Measurements from ENCODE around the gene TANC1. TPM values are rescaled to one million over a fixed set of nuclear protein-coding genes. Genes with fewer than 3 reads are reported as not detected.

The TANC1 gene
- total RNA-seq, 1 donor from 2014 or later, result 84.1 TPM

- Mint-ChIP-seq H3K27ac (ENCODE audit: unreplicated experiment) (no peak overlapping the region), H3K4me1 (ENCODE audit: unreplicated experiment) (peaks cover 23% of the 10 kb centered on the region), H3K4me3 (ENCODE audit: unreplicated experiment) (no peak overlapping the region), H3K36me3 (ENCODE audit: low read depth, unreplicated experiment) (peaks cover 24% of the 10 kb centered on the region), H3K27me3 (ENCODE audit: unreplicated experiment) (peaks cover 1% of the 10 kb centered on the region), H3K9me3 (ENCODE audit: unreplicated experiment) (no peaks in the 10 kb centered on the region)
- no peak for TF ChIP-seq CTCF (IDR thresholded peaks at IDR 0.05; ENCODE audit: unreplicated experiment)
- DNase-seq (ENCODE audit: low spot score), result no peak
Measured at GRCh38 chr2:159043710-159044109, 75.3 kb downstream of the TANC1 start.

- Mint-ChIP-seq H3K4me1 (ENCODE audit: unreplicated experiment) (peaks cover 33% of the 10 kb centered on the region), H3K36me3 (ENCODE audit: low read depth, unreplicated experiment) (peaks cover 28% of the 10 kb centered on the region), H3K27me3 (ENCODE audit: unreplicated experiment) (peaks cover 2% of the 10 kb centered on the region), H3K27ac (ENCODE audit: unreplicated experiment) (no peak overlapping the region), H3K4me3 (ENCODE audit: unreplicated experiment) (no peak overlapping the region), H3K9me3 (ENCODE audit: unreplicated experiment) (no peaks in the 10 kb centered on the region)
- no peak for TF ChIP-seq CTCF (IDR thresholded peaks at IDR 0.05; ENCODE audit: unreplicated experiment)
- DNase-seq (ENCODE audit: low spot score), result no peak
Measured at GRCh38 chr2:159044804-159045286, 76.4 kb downstream of the TANC1 start.

GRCh38 chr2:159045545-159046454 is 77.4 kb downstream of the TANC1 start:
- Mint-ChIP-seq H3K4me1 (ENCODE audit: unreplicated experiment) (peaks cover 36% of the 10 kb centered on the region), H3K36me3 (ENCODE audit: low read depth, unreplicated experiment) (peaks cover 28% of the 10 kb centered on the region), H3K4me3 (ENCODE audit: unreplicated experiment) (no peak overlapping the region)

GRCh38 chr2:159046966-159047365 is 78.5 kb downstream of the TANC1 start:
- Mint-ChIP-seq H3K27ac (ENCODE audit: unreplicated experiment) (peak overlapping the region; percentile 74), H3K4me1 (ENCODE audit: unreplicated experiment) (peaks cover 39% of the 10 kb centered on the region), H3K27me3 (ENCODE audit: unreplicated experiment) (peaks cover 4% of the 10 kb centered on the region), H3K9me3 (ENCODE audit: unreplicated experiment) (no peaks in the 10 kb centered on the region), H3K36me3 (ENCODE audit: low read depth, unreplicated experiment) (peaks cover 23% of the 10 kb centered on the region), H3K4me3 (ENCODE audit: unreplicated experiment) (no peak overlapping the region)
- DNase-seq (ENCODE audit: low spot score), result no peak
- TF ChIP-seq CTCF (IDR thresholded peaks at IDR 0.05; ENCODE audit: unreplicated experiment), result no peak

More at GRCh38 chr2:159045545-159046454, 77.4 kb downstream of the TANC1 start:
- no peak for DNase-seq (ENCODE audit: low spot score)
- Mint-ChIP-seq H3K9me3 (ENCODE audit: unreplicated experiment) (no peaks in the 10 kb centered on the region), H3K27me3 (ENCODE audit: unreplicated experiment) (peaks cover 2% of the 10 kb centered on the region), H3K27ac (ENCODE audit: unreplicated experiment) (no peak overlapping the region)
- TF ChIP-seq CTCF (IDR thresholded peaks at IDR 0.05; ENCODE audit: unreplicated experiment), result no peak

- no peak for DNase-seq (ENCODE audit: low spot score)
- peaks cover 7% of the 10 kb centered on the region for H3K36me3 Mint-ChIP-seq (ENCODE audit: low read depth, unreplicated experiment)
- no peak overlapping the region for H3K4me3 Mint-ChIP-seq (ENCODE audit: unreplicated experiment)
- H3K27me3 Mint-ChIP-seq (ENCODE audit: unreplicated experiment), result peaks cover 3% of the 10 kb centered on the region
- no peaks in the 10 kb centered on the region for H3K9me3 Mint-ChIP-seq (ENCODE audit: unreplicated experiment)
- no peak for TF ChIP-seq CTCF (IDR thresholded peaks at IDR 0.05; ENCODE audit: unreplicated experiment)
- H3K27ac Mint-ChIP-seq (ENCODE audit: unreplicated experiment), result no peak overlapping the region
- peaks cover 54% of the 10 kb centered on the region for H3K4me1 Mint-ChIP-seq (ENCODE audit: unreplicated experiment)
Measured at GRCh38 chr2:159050426-159050825, 82.0 kb downstream of the TANC1 start.
